ENCODE data around the gene SSH3. TPM values are rescaled to one million over a fixed set of nuclear protein-coding genes. Genes with fewer than 3 reads are reported as not detected.
A peak's percentile ranks its signal among the peaks of the same experiment; 100 is the strongest.

Gene SSH3
- total RNA-seq, 1 donor from 2014 or later, result 3.3 TPM

- Mint-ChIP-seq H3K27ac (ENCODE audit: unreplicated experiment) (no peak overlapping the region), H3K36me3 (ENCODE audit: low read depth) (no peaks in the 10 kb centered on the region), H3K4me1 (peaks cover 23% of the 10 kb centered on the region), H3K9me3 (no peaks in the 10 kb centered on the region), H3K4me3 (peak overlapping the region; percentile 62), H3K27me3 (ENCODE audit: low read depth) (peaks cover 2% of the 10 kb centered on the region)
- TF ChIP-seq, protein P1, sequence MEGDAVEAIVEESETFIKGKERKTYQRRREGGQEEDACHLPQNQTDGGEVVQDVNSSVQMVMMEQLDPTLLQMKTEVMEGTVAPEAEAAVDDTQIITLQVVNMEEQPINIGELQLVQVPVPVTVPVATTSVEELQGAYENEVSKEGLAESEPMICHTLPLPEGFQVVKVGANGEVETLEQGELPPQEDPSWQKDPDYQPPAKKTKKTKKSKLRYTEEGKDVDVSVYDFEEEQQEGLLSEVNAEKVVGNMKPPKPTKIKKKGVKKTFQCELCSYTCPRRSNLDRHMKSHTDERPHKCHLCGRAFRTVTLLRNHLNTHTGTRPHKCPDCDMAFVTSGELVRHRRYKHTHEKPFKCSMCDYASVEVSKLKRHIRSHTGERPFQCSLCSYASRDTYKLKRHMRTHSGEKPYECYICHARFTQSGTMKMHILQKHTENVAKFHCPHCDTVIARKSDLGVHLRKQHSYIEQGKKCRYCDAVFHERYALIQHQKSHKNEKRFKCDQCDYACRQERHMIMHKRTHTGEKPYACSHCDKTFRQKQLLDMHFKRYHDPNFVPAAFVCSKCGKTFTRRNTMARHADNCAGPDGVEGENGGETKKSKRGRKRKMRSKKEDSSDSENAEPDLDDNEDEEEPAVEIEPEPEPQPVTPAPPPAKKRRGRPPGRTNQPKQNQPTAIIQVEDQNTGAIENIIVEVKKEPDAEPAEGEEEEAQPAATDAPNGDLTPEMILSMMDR (conservative IDR thresholded peaks at IDR 0.05), result no peak
- no peak for DNase-seq (ENCODE audit: low read depth, low spot score)
Observed at GRCh38 chr11:67320691-67321090, 17.4 kb downstream of the SSH3 start.

GRCh38 chr11:67321313-67321871 lies 18.1 kb downstream of the SSH3 start:
- Mint-ChIP-seq H3K27me3 (ENCODE audit: low read depth) (peaks cover 2% of the 10 kb centered on the region), H3K4me1 (peaks cover 21% of the 10 kb centered on the region), H3K36me3 (ENCODE audit: low read depth) (peaks cover 4% of the 10 kb centered on the region), H3K9me3 (no peaks in the 10 kb centered on the region), H3K4me3 (no peak overlapping the region), H3K27ac (ENCODE audit: unreplicated experiment) (no peak overlapping the region)
- no peak for DNase-seq (ENCODE audit: low read depth, low spot score)
- TF ChIP-seq, protein P1 (conservative IDR thresholded peaks at IDR 0.05), result no peak

- Mint-ChIP-seq H3K27me3 (ENCODE audit: low read depth) (peaks cover 2% of the 10 kb centered on the region), H3K36me3 (ENCODE audit: low read depth) (peaks cover 4% of the 10 kb centered on the region), H3K4me3 (no peak overlapping the region), H3K4me1 (peaks cover 18% of the 10 kb centered on the region), H3K9me3 (no peaks in the 10 kb centered on the region), H3K27ac (ENCODE audit: unreplicated experiment) (no peak overlapping the region)
- TF ChIP-seq, protein P1 (conservative IDR thresholded peaks at IDR 0.05), result no peak
- no peak for DNase-seq (ENCODE audit: low read depth, low spot score)
Observed at GRCh38 chr11:67322049-67322448, 18.7 kb downstream of the SSH3 start.

- Mint-ChIP-seq H3K27ac (ENCODE audit: unreplicated experiment) (no peak overlapping the region), H3K27me3 (ENCODE audit: low read depth) (peaks cover under 1% of the 10 kb centered on the region)
- TF ChIP-seq, protein P1 (conservative IDR thresholded peaks at IDR 0.05), result no peak
Observed at GRCh38 chr11:67323526-67323925, 20.2 kb downstream of the SSH3 start.

DNA sequence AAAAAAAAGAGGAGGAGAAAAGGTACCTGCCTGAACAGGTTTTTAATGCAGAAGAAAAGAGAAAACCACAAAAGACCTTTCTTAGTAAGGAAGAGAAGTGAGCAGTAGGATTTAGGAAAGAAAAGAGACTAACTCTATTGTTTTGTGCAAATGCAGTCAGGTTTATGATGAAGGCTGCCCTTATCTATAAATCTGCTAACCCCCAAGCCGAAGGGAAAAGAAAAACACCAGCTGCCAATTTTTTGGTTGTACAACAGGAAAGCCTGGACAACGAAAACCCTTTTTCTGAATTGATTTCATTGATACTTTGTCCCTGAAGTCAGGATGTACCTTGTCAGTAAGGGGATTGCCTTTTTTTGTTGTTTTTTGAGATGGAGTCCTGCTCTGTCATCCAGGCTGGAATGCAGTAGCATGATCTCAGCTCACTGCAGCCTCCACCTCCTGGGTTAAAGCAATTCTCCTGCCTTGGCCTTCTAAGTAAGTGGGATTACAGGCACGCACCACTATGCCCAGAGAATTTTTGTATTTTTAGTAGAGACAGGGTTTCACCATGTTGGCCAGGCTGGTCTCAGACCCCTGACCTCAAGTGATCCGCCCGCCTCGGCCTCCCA lies 28.9 kb downstream of the SSH3 start:
- H3K4me1 Mint-ChIP-seq, result no peaks in the 10 kb centered on the region
- H3K27ac Mint-ChIP-seq (ENCODE audit: unreplicated experiment), result no peak overlapping the region

More at GRCh38 chr11:67323526-67323925, 20.2 kb downstream of the SSH3 start:
- peaks cover 8% of the 10 kb centered on the region for H3K4me1 Mint-ChIP-seq
- H3K36me3 Mint-ChIP-seq (ENCODE audit: low read depth), result peaks cover 4% of the 10 kb centered on the region
- no peaks in the 10 kb centered on the region for H3K9me3 Mint-ChIP-seq
- no peak for DNase-seq (ENCODE audit: low read depth, low spot score)
- H3K4me3 Mint-ChIP-seq, result peak overlapping the region; percentile 6

More for the DNA sequence above, 28.9 kb downstream of the SSH3 start:
- DNase-seq (ENCODE audit: low read depth, low spot score), result no peak
- no peaks in the 10 kb centered on the region for H3K9me3 Mint-ChIP-seq
- H3K36me3 Mint-ChIP-seq (ENCODE audit: low read depth), result peaks cover 7% of the 10 kb centered on the region
- TF ChIP-seq, protein P1 (conservative IDR thresholded peaks at IDR 0.05), result no peak
- no peak overlapping the region for H3K4me3 Mint-ChIP-seq
- H3K27me3 Mint-ChIP-seq (ENCODE audit: low read depth), result no peaks in the 10 kb centered on the region

All from neural crest cell (in vitro differentiated cells).